Hematopoietic multipotent progenitor cell (in vitro differentiated cells): Measurements from ENCODE around the gene TAF11L4. TPM values are rescaled to one million over a fixed set of nuclear protein-coding genes. Genes with fewer than 3 reads are reported as not detected.

Source experiments
- small RNA-seq: library from RNA; depleted of rRNA; stranded (forward); fragments of <200 nt; gene quantifications from one replicate; pipeline ENCODE3, GENCODE V24; 2012
- total RNA-seq: library from RNA; depleted of rRNA; stranded (reverse); fragments of >200 nt; gene quantifications from one replicate; pipeline ENCODE4 v1.2.3, GENCODE V29; 2012

TAF11L4 gene
- total RNA-seq, 1 donor = not detected

Small RNA genes within 50 kb of the gene (small RNA-seq; reads per million reads assigned to genes)
- gene AC106774.3 = not detected

Other genes with a start within 250 kb of the TAF11L4 start
- not detected for gene TAF11L2, start 23.6 kb upstream of the TAF11L4 start, total RNA-seq
- gene TAF11L3, start 3.4 kb upstream of the TAF11L4 start, total RNA-seq = not detected
- gene TAF11L5, start 3.4 kb downstream of the TAF11L4 start, total RNA-seq = not detected
- not detected for gene TAF11L6, start 6.9 kb downstream of the TAF11L4 start, total RNA-seq
- not detected for gene TAF11L7, start 64.0 kb downstream of the TAF11L4 start, total RNA-seq
- gene TAF11L8, start 69.2 kb downstream of the TAF11L4 start, total RNA-seq = not detected
- not detected for gene TAF11L9, start 72.6 kb downstream of the TAF11L4 start, total RNA-seq
- not detected for gene TAF11L10, start 76.0 kb downstream of the TAF11L4 start, total RNA-seq
- gene TAF11L11, start 82.4 kb downstream of the TAF11L4 start, total RNA-seq = not detected
- not detected for gene TAF11L12, start 88.6 kb downstream of the TAF11L4 start, total RNA-seq
- not detected for gene TAF11L13, start 110.3 kb downstream of the TAF11L4 start, total RNA-seq
- gene TAF11L14, start 112.7 kb downstream of the TAF11L4 start, total RNA-seq = not detected